ENCODE results near the gene CMSS1.

DNA sequence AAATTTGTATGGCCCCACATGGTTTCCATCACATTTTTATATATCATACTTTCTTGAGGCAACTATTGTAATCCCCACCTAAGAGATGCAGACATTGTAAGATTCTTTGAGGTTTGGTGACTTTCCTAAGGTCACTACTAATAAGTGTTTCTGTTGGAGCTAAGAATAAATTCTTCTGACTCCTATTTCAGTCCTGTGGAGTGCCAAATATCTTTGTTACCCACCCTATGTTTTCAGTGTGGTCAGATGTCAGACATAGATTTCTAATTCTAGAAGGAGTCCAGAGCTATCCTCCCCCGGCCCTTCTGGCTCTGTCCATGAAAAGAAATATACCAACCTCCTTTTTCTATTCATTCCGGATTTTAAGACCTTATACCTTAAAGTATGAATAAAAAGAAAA lies 342.9 kb downstream of the CMSS1 start:
- TF ChIP-seq, protein P1, sequence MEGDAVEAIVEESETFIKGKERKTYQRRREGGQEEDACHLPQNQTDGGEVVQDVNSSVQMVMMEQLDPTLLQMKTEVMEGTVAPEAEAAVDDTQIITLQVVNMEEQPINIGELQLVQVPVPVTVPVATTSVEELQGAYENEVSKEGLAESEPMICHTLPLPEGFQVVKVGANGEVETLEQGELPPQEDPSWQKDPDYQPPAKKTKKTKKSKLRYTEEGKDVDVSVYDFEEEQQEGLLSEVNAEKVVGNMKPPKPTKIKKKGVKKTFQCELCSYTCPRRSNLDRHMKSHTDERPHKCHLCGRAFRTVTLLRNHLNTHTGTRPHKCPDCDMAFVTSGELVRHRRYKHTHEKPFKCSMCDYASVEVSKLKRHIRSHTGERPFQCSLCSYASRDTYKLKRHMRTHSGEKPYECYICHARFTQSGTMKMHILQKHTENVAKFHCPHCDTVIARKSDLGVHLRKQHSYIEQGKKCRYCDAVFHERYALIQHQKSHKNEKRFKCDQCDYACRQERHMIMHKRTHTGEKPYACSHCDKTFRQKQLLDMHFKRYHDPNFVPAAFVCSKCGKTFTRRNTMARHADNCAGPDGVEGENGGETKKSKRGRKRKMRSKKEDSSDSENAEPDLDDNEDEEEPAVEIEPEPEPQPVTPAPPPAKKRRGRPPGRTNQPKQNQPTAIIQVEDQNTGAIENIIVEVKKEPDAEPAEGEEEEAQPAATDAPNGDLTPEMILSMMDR (IDR thresholded peaks at IDR 0.05; ENCODE audit: low read length), result no peak
- no peak for TF ChIP-seq EZH2 (optimal IDR thresholded peaks at IDR 0.05; ENCODE audit: low read depth, low read length)

Data from MM.1S (cell line).